Keratinocyte (primary cell): ENCODE data around the gene NOD2. TPM values are rescaled to one million over a fixed set of nuclear protein-coding genes. Genes with fewer than 3 reads are reported as not detected.

Experiments used
- DNase-seq: peaks from one replicate; pipeline ENCODE4 v3.0.0-alpha.2; 2011; ENCODE audit warnings: low read depth, missing footprints, low spot score
- FAIRE-seq: peaks from 2 replicates; lab custom pipeline; 2011; peaks lifted over from hg19 to GRCh38; lab: Jason Lieb, UNC
- H2AFZ ChIP-seq: 2 replicates; pipeline ENCODE4 v1.6.0; 2012; ENCODE audit warnings: low read length, control low read depth, inconsistent platforms; ENCODE audit not compliant: control insufficient read depth
- H3K27ac ChIP-seq: 2 replicates; pipeline ENCODE4 v1.5.1; 2011; ENCODE audit warnings: low read length; ENCODE audit not compliant: control insufficient read depth, insufficient read depth
- H3K27me3 ChIP-seq: 3 replicates; pipeline ENCODE4 v1.6.0; 2011; ENCODE audit warnings: low read length; ENCODE audit not compliant: control insufficient read depth, insufficient read depth; ENCODE audit errors: extremely low read depth
- H3K36me3 ChIP-seq, 2 experiments: 2 replicates in 1 of 2; 3 replicates in 1 of 2; pipeline ENCODE4 v1.5.1; 2011; ENCODE audit warnings: low read length in 2 of 2, mild to moderate bottlenecking in 1 of 2; ENCODE audit not compliant: control insufficient read depth in 2 of 2, insufficient read depth in 2 of 2; ENCODE audit errors: extremely low read depth in 1 of 2
- H3K4me1 ChIP-seq: 3 replicates; pipeline ENCODE4 v1.5.1; 2011; ENCODE audit warnings: low read length; ENCODE audit not compliant: control insufficient read depth, insufficient read depth; ENCODE audit errors: extremely low read depth
- H3K4me2 ChIP-seq: 3 replicates; pipeline ENCODE4 v1.6.0; 2011; ENCODE audit warnings: low read depth, low read length; ENCODE audit not compliant: control insufficient read depth, insufficient read depth; ENCODE audit errors: extremely low read depth
- H3K4me3 ChIP-seq, 3 experiments: fragments of 200-600 bp in 1 of 3; sonication (generic) in 1 of 3; 2 replicates in 2 of 3; 3 replicates in 1 of 3; pipeline ENCODE4 v1.5.1; 2011 to 2016; ENCODE audit warnings: low read length in 3 of 3, mild to moderate bottlenecking in 3 of 3, control low read depth in 2 of 3, inconsistent platforms in 1 of 3, low read depth in 1 of 3, mixed read lengths in 1 of 3, mixed run types in 1 of 3, moderate library complexity in 1 of 3; ENCODE audit not compliant: control insufficient read depth in 2 of 3, insufficient read depth in 2 of 3; ENCODE audit errors: extremely low read depth in 1 of 3
- H3K79me2 ChIP-seq: 2 replicates; pipeline ENCODE4 v1.6.0; 2012; ENCODE audit warnings: low read length; ENCODE audit not compliant: control insufficient read depth, insufficient read depth
- H3K9ac ChIP-seq: 3 replicates; pipeline ENCODE4 v1.6.0; 2011; ENCODE audit warnings: low read length; ENCODE audit not compliant: control insufficient read depth, insufficient read depth; ENCODE audit errors: extremely low read depth
- H3K9me1 ChIP-seq: 3 replicates; pipeline ENCODE4 v1.6.0; 2011; ENCODE audit warnings: low read length; ENCODE audit not compliant: control insufficient read depth, insufficient read depth; ENCODE audit errors: extremely low read depth
- H3K9me3 ChIP-seq: 2 replicates; pipeline ENCODE4 v1.5.1; 2012; ENCODE audit warnings: low read depth, low read length; ENCODE audit not compliant: control insufficient read depth
- H4K20me1 ChIP-seq: 3 replicates; pipeline ENCODE4 v1.6.0; 2011; ENCODE audit warnings: low read length; ENCODE audit not compliant: control insufficient read depth, insufficient read depth; ENCODE audit errors: extremely low read depth
- CTCF ChIP-seq, 3 experiments: IDR thresholded peaks in 1 of 3; conservative IDR thresholded peaks in 1 of 3; optimal IDR thresholded peaks in 1 of 3; 2 replicates in 2 of 3; 3 replicates in 1 of 3; pipeline versions ENCODE3 to v1.5.1; 2011; ENCODE audit warnings: low read length in 3 of 3, mild to moderate bottlenecking in 3 of 3, moderate library complexity in 2 of 3, control low read depth in 1 of 3, inconsistent platforms in 1 of 3; ENCODE audit not compliant: insufficient read depth in 2 of 3; ENCODE audit errors: extremely low read depth in 1 of 3
- EZH2 ChIP-seq: IDR thresholded peaks from one replicate; pipeline ENCODE4 v1.6.1; 2012; ENCODE audit warnings: inconsistent platforms, mild to moderate bottlenecking, low read length, moderate library complexity
- dilution Hi-C: fragments of 300-500 bp; cut with MboI; formaldehyde crosslinking; loops from one replicate; pipeline ENCODE4 v1.7.0; 2020; ENCODE audit warnings: low sequenced_read_pairs; ENCODE audit not compliant: extremely low pct_ligation_motif_present
- polyA plus RNA-seq, 5 experiments: library from polyadenylated mRNA; depleted of rRNA in 3 of 5; stranded (reverse) in 3 of 5; stranded (forward) in 1 of 5; unstranded in 1 of 5; fragments of >200 nt; gene quantifications; 1 replicate in 1 of 5; 2 replicates in 3 of 5; 3 replicates in 1 of 5; pipeline versions ENCODE4 v1.2.1 to v1.2.3, GENCODE V29; 2011 to 2012; ENCODE audit warnings: missing spikeins in 2 of 5, low read depth in 1 of 5, low replicate concordance in 1 of 5

NOD2 gene
- polyA plus RNA-seq, 1 donor (not counting 4 experiments of a cell fraction or from before 2014, with no cell fraction given): 0.80 TPM

DNA sequence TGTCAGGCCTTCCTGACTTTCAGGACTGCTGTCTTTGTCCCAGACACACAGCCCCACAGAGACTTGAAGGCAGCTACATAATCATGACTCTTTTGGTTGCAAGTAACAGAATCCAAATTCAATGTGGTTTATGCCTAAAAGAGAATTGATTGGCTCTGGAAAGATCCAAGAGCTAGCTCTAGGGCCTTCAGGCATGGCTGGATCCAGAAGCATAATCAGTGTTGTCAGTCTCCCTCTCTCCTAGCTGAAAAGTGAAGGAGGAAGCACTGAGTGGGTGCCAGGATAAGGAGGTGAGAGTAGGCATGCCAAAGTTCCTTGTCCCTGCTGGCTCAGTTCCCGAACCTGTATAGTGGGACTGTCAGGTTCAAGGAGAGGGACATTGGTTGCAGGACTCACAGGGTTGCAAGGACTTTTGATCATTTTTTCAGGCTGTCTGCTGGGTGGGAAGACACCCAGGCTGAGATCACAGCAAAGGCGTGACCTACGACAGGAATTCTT is 37.8 kb upstream of the NOD2 start:
- Histone ChIP-seq H4K20me1 (no peaks in the 10 kb centered on the region), H3K36me3 (no peaks in the 10 kb centered on the region), H3K4me3 (no peak overlapping the region), H3K27me3 (no peaks in the 10 kb centered on the region), H3K4me2 (no peak overlapping the region), H3K4me1 (no peaks in the 10 kb centered on the region), H2AFZ (no peak overlapping the region), H3K9me3 (no peaks in the 10 kb centered on the region), H3K27ac (no peak overlapping the region), H3K9ac (no peak overlapping the region), H3K9me1 (no peaks in the 10 kb centered on the region), H3K79me2 (no peaks in the 10 kb centered on the region)
- FAIRE-seq (no peak), DNase-seq (no peak)
- TF ChIP-seq EZH2: no peak
- no peak for TF ChIP-seq CTCF (optimal IDR thresholded peaks at IDR 0.05 in 1 of 3, IDR thresholded peaks at IDR 0.05 in 1 of 3, conservative IDR thresholded peaks at IDR 0.05 in 1 of 3; ENCODE audit: extremely low read depth in 1 of 3, insufficient read depth in 2 of 3, low read length in 3 of 3)
- dilution Hi-C loops: no loop called here

GRCh38 chr16:50657241-50657640 is 36.2 kb upstream of the NOD2 start:
- Histone ChIP-seq H3K4me3 (no peak overlapping the region), H3K4me1 (no peaks in the 10 kb centered on the region), H3K9ac (no peak overlapping the region), H3K27ac (no peak overlapping the region), H2AFZ (no peak overlapping the region), H3K4me2 (no peak overlapping the region), H4K20me1 (no peaks in the 10 kb centered on the region), H3K9me1 (no peaks in the 10 kb centered on the region), H3K27me3 (no peaks in the 10 kb centered on the region), H3K36me3 (no peaks in the 10 kb centered on the region), H3K79me2 (no peaks in the 10 kb centered on the region), H3K9me3 (no peaks in the 10 kb centered on the region)
- TF ChIP-seq EZH2: no peak
- no peak for TF ChIP-seq CTCF (optimal IDR thresholded peaks at IDR 0.05 in 1 of 3, IDR thresholded peaks at IDR 0.05 in 1 of 3, conservative IDR thresholded peaks at IDR 0.05 in 1 of 3; ENCODE audit: extremely low read depth in 1 of 3, insufficient read depth in 2 of 3, low read length in 3 of 3)
- FAIRE-seq: no peak
- DNase-seq: no peak
- dilution Hi-C loops: no loop called here
